Gastrocnemius medialis (tissue), 4 donors: ENCODE data around the gene FAM24B.
"Not testable (repeated sequence)": the region's sequence is repeated elsewhere in the genome, so short reads cannot be mapped to it uniquely, and the experiment has no call there.

Experiments
- POLR2A ChIP-seq, 2 donors: fragments of 450-650 bp; IDR thresholded peaks; one replicate each; pipeline ENCODE4 v1.6.1; 2017; ENCODE audit warnings: antibody characterized with exemption in 2 of 2, mild to moderate bottlenecking in 2 of 2, moderate library complexity in 2 of 2
- TF ChIP-seq, protein P1 (sequence below), 5 experiments: fragments of 450-650 bp in 3 of 5; fragments of 200-600 bp in 2 of 5; sonication (generic) in 2 of 5; IDR thresholded peaks in 4 of 5; conservative IDR thresholded peaks in 1 of 5; 1 replicate in 4 of 5; 2 replicates in 1 of 5; pipeline ENCODE4 v1.5.1; 2016 to 2019; ENCODE audit warnings: antibody characterized with exemption in 5 of 5, mild to moderate bottlenecking in 3 of 5, moderate library complexity in 3 of 5

DNA sequence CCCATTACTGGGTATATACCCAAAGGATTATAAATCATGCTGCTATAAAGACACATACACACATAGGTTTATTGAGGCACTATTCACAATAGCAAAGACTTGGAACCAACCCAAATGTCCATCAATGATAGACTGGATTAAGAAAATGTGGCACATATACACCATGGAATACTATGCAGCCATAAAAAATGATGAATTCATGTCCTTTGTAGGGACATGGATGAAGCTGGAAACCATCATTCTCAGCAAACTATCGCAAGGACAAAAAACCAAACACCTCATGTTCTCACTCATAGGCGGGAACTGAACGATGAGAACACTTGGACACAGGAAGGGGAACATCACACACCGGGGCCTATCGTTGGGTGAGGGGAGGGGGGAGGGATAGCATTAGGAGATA, 21.3 kb downstream of the FAM24B start:
- TF ChIP-seq, protein P1, sequence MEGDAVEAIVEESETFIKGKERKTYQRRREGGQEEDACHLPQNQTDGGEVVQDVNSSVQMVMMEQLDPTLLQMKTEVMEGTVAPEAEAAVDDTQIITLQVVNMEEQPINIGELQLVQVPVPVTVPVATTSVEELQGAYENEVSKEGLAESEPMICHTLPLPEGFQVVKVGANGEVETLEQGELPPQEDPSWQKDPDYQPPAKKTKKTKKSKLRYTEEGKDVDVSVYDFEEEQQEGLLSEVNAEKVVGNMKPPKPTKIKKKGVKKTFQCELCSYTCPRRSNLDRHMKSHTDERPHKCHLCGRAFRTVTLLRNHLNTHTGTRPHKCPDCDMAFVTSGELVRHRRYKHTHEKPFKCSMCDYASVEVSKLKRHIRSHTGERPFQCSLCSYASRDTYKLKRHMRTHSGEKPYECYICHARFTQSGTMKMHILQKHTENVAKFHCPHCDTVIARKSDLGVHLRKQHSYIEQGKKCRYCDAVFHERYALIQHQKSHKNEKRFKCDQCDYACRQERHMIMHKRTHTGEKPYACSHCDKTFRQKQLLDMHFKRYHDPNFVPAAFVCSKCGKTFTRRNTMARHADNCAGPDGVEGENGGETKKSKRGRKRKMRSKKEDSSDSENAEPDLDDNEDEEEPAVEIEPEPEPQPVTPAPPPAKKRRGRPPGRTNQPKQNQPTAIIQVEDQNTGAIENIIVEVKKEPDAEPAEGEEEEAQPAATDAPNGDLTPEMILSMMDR (IDR thresholded peaks at IDR 0.05 in 4 of 5, conservative IDR thresholded peaks at IDR 0.05 in 1 of 5), result not testable (repeated sequence)
- not testable (repeated sequence) for TF ChIP-seq POLR2A (IDR thresholded peaks at IDR 0.05)
